Measurements from ENCODE around the gene CSNK2B. TPM values are rescaled to one million over a fixed set of nuclear protein-coding genes. Genes with fewer than 3 reads are reported as not detected.

CSNK2B gene
- total and polyA plus RNA-seq, 2 donors from 2014 or later = 130 to 270 TPM

GRCh38 chr6:31658983-31659648 lies 6.8 kb upstream of the CSNK2B start:
- peak overlapping the region in 1 of 2 donors; percentile 8 for H3K27ac ChIP-seq (ENCODE audit: low read depth in 2 of 2, low read length in 2 of 2)
- DNase-seq = no peak
- peak overlapping the region in 2 of 3 donors; percentile 18 to 86 for H3K9ac ChIP-seq (ENCODE audit: low read length in 3 of 3)
- peaks cover 0 to 7% (median 6%) of the 10 kb centered on the region in 3 donors for H3K36me3 ChIP-seq (ENCODE audit: control insufficient read depth in 2 of 3, insufficient read depth in 3 of 3, low read length in 3 of 3)
- TF ChIP-seq CTCF (IDR thresholded peaks at IDR 0.05; ENCODE audit: borderline replicate concordance, extremely low read depth, insufficient read depth) = no peak
- peaks cover 0 to 53% (median 40%) of the 10 kb centered on the region in 3 donors for H3K4me1 ChIP-seq (ENCODE audit: control insufficient read depth in 2 of 3, insufficient read depth in 2 of 3, low read depth in 1 of 3, low read length in 3 of 3)
- no peaks in the 10 kb centered on the region for H3K27me3 ChIP-seq (ENCODE audit: control insufficient read depth, insufficient read depth, low read length)
- intact Hi-C loops (cut with DNase I) = no loop called here
- H3K9me3 ChIP-seq (ENCODE audit: control insufficient read depth in 2 of 3, insufficient read depth in 1 of 3, low read length in 3 of 3) = no peaks in the 10 kb centered on the region
- no peak for FAIRE-seq
- H3K4me3 ChIP-seq (ENCODE audit: low read length in 3 of 3) = peak overlapping the region; percentile 92 to 98 (median 93)

- peak overlapping the region; percentile 80 to 95 (median 86) for H3K9ac ChIP-seq (ENCODE audit: low read length in 3 of 3)
- peaks cover 0 to 7% (median 6%) of the 10 kb centered on the region in 3 donors for H3K36me3 ChIP-seq (ENCODE audit: control insufficient read depth in 2 of 3, insufficient read depth in 3 of 3, low read length in 3 of 3)
- peak overlapping the region; percentile 84 to 90 for H3K27ac ChIP-seq (ENCODE audit: low read depth in 2 of 2, low read length in 2 of 2)
- FAIRE-seq (no peak), DNase-seq (peak in 3 of 5 donors; percentile 22 to 42 (median 33))
- no peak for TF ChIP-seq CTCF (IDR thresholded peaks at IDR 0.05; ENCODE audit: borderline replicate concordance, extremely low read depth, insufficient read depth)
- H3K9me3 ChIP-seq (ENCODE audit: control insufficient read depth in 2 of 3, insufficient read depth in 1 of 3, low read length in 3 of 3) = no peaks in the 10 kb centered on the region
- peak overlapping the region; percentile 92 to 98 (median 93) for H3K4me3 ChIP-seq (ENCODE audit: low read length in 3 of 3)
- intact Hi-C loops (cut with DNase I) = no loop called here
- H3K27me3 ChIP-seq (ENCODE audit: control insufficient read depth, insufficient read depth, low read length) = no peaks in the 10 kb centered on the region
- peaks cover 0 to 54% (median 39%) of the 10 kb centered on the region in 3 donors for H3K4me1 ChIP-seq (ENCODE audit: control insufficient read depth in 2 of 3, insufficient read depth in 2 of 3, low read depth in 1 of 3, low read length in 3 of 3)
Observed at GRCh38 chr6:31659649-31660380, 6.1 kb upstream of the CSNK2B start.

GRCh38 chr6:31660381-31661261 lies 5.3 kb upstream of the CSNK2B start, which contains the start of gene C6orf47:
Gene C6orf47 (minus strand): TSS chr6:31660778. CDS start chr6:31659947, 831 bp downstream.
- Histone ChIP-seq H3K36me3 (ENCODE audit: control insufficient read depth in 2 of 3, insufficient read depth in 3 of 3, low read length in 3 of 3) (peaks cover 0 to 7% (median 6%) of the 10 kb centered on the region in 3 donors), H3K9me3 (ENCODE audit: control insufficient read depth in 2 of 3, insufficient read depth in 1 of 3, low read length in 3 of 3) (no peaks in the 10 kb centered on the region), H3K27ac (ENCODE audit: low read depth in 2 of 2, low read length in 2 of 2) (peak within 1 kb of the TSS; percentile 84 to 90), H3K27me3 (ENCODE audit: control insufficient read depth, insufficient read depth, low read length) (no peaks in the 10 kb centered on the region), H3K4me3 (ENCODE audit: low read length in 3 of 3) (peak within 1 kb of the TSS; percentile 92 to 98 (median 93)), H3K9ac (ENCODE audit: low read length in 3 of 3) (peak within 1 kb of the TSS; percentile 80 to 95 (median 86)), H3K4me1 (ENCODE audit: control insufficient read depth in 2 of 3, insufficient read depth in 2 of 3, low read depth in 1 of 3, low read length in 3 of 3) (peaks cover 0 to 50% (median 33%) of the 10 kb centered on the region in 3 donors)
- no peak for TF ChIP-seq CTCF (IDR thresholded peaks at IDR 0.05; ENCODE audit: borderline replicate concordance, extremely low read depth, insufficient read depth)
- FAIRE-seq (no peak), DNase-seq (peak; percentile 90 to 96 (median 93))
- intact Hi-C loops (cut with DNase I) = no loop called here
